GM23338 (cell line): ENCODE results near the gene TTLL8. TPM values are rescaled to one million over a fixed set of nuclear protein-coding genes. Genes with fewer than 3 reads are reported as not detected.

Experiments used
- ATAC-seq: fragments of 200-7000 bp; cut with Tn5 transposase; 3 replicates; pipeline ENCODE4 v1.9.1; 2020
- DNase-seq: peaks from one replicate; pipeline ENCODE4 v3.0.0-alpha.2; 2015; ENCODE audit warnings: low spot score
- H2AFZ ChIP-seq: fragments of 200-600 bp; sonication (generic); 2 replicates; pipeline ENCODE4 v1.8.0; 2016; ENCODE audit warnings: antibody characterized with exemption, mild to moderate bottlenecking, moderate library complexity
- H3F3A ChIP-seq: fragments of 200-600 bp; sonication (generic); replicated peaks from 2 replicates; pipeline ENCODE4 v1.8.0; 2017; ENCODE audit warnings: antibody characterized with exemption, mixed run types, low read depth
- H3K27ac ChIP-seq: fragments of 200-600 bp; sonication (generic); 2 replicates; pipeline ENCODE4 v1.6.1; 2016; ENCODE audit warnings: low read depth
- H3K27me3 ChIP-seq: fragments of 200-600 bp; sonication (generic); 2 replicates; pipeline ENCODE4 v1.8.0; 2016; ENCODE audit warnings: mild to moderate bottlenecking, mixed run types, moderate library complexity; ENCODE audit not compliant: insufficient read depth
- H3K36me3 ChIP-seq: fragments of 200-600 bp; sonication (generic); 2 replicates; pipeline ENCODE4 v1.8.0; 2016; ENCODE audit warnings: mild to moderate bottlenecking; ENCODE audit not compliant: insufficient read depth
- H3K4me1 ChIP-seq: fragments of 200-600 bp; sonication (generic); 2 replicates; pipeline ENCODE4 v1.8.0; 2016; ENCODE audit warnings: mild to moderate bottlenecking, moderate library complexity; ENCODE audit not compliant: insufficient read depth
- H3K4me2 ChIP-seq: fragments of 200-600 bp; sonication (generic); 2 replicates; pipeline ENCODE4 v1.7.1; 2017; ENCODE audit warnings: mixed run types
- H3K4me3 ChIP-seq: fragments of 200-600 bp; sonication (generic); 2 replicates; pipeline ENCODE4 v1.6.1; 2016; ENCODE audit warnings: mixed run types
- H3K79me2 ChIP-seq: fragments of 200-600 bp; sonication (generic); replicated peaks from 2 replicates; pipeline ENCODE4 v1.8.0; 2017; ENCODE audit warnings: mild to moderate bottlenecking; ENCODE audit not compliant: insufficient read depth
- H3K9me2 ChIP-seq: fragments of 200-600 bp; sonication (generic); 2 replicates; pipeline ENCODE4 v1.8.0; 2017; ENCODE audit not compliant: insufficient read depth
- H4K20me1 ChIP-seq: fragments of 200-600 bp; sonication (generic); replicated peaks from 2 replicates; pipeline ENCODE4 v1.8.0; 2017; ENCODE audit warnings: mild to moderate bottlenecking; ENCODE audit not compliant: insufficient read depth
- H3K27ac Mint-ChIP-seq: 2 replicates; pipeline ENCODE4 v1.8.0; 2020; ENCODE audit warnings: inconsistent platforms, mild to moderate bottlenecking, moderate library complexity, mixed read lengths
- H3K27me3 Mint-ChIP-seq: 3 replicates; pipeline ENCODE4 v1.8.0; 2022; ENCODE audit warnings: low read depth, mild to moderate bottlenecking, moderate library complexity, mixed read lengths, inconsistent platforms; ENCODE audit not compliant: insufficient read depth, poor library complexity
- H3K36me3 Mint-ChIP-seq: 3 replicates; pipeline ENCODE4 v1.8.0; 2021; ENCODE audit warnings: low read depth, mild to moderate bottlenecking, inconsistent platforms, moderate library complexity, mixed read lengths
- H3K4me1 Mint-ChIP-seq: 3 replicates; pipeline ENCODE4 v1.8.0; 2020; ENCODE audit warnings: mild to moderate bottlenecking, inconsistent platforms, mixed read lengths
- H3K4me3 Mint-ChIP-seq: 3 replicates; pipeline ENCODE4 v1.8.0; 2021; ENCODE audit warnings: moderate library complexity, mild to moderate bottlenecking, inconsistent platforms, mixed read lengths
- H3K9me3 Mint-ChIP-seq: 3 replicates; pipeline ENCODE4 v1.8.0; 2020; ENCODE audit warnings: moderate library complexity, mild to moderate bottlenecking, inconsistent platforms, mixed read lengths
- ETS1 ChIP-seq: IDR thresholded peaks from 2 replicates; pipeline ENCODE4 v1.6.1; 2016; ENCODE audit warnings: antibody characterized with exemption
- EZH2 ChIP-seq: fragments of 200-600 bp; sonication (generic); IDR thresholded peaks from one replicate; pipeline ENCODE4 v1.8.0; 2017; ENCODE audit warnings: antibody characterized with exemption, mild to moderate bottlenecking, low read depth; ENCODE audit not compliant: unreplicated experiment
- NANOG ChIP-seq: IDR thresholded peaks from 2 replicates; pipeline ENCODE4 v1.6.1; 2016; ENCODE audit warnings: antibody characterized with exemption, borderline replicate concordance
- ZNF114 ChIP-seq: fragments of 250-450 bp; sonication (Bioruptor Pico); IDR thresholded peaks from 2 replicates; pipeline ENCODE4 v1.5.0; 2020; ENCODE audit warnings: mild to moderate bottlenecking, moderate library complexity
- polyA plus RNA-seq: library from polyadenylated mRNA; unstranded; fragments of >200 nt; fragmentation: Nextera tagmentation; extraction: Ambion mirVana; gene quantifications from 2 replicates; pipeline ENCODE4 v1.2.1, GENCODE V29; 2016
- total RNA-seq: library from RNA; depleted of rRNA; stranded (reverse); fragments of >200 nt; shearing (Covaris generic); gene quantifications from 2 replicates; pipeline ENCODE4 v1.2.3, GENCODE V29; 2014
- TF ChIP-seq, protein P1 (sequence below): IDR thresholded peaks from one replicate; pipeline ENCODE4 v1.6.1; 2018; ENCODE audit warnings: antibody characterized with exemption; ENCODE audit not compliant: unreplicated experiment

The TTLL8 gene
- total and polyA plus RNA-seq, 2 experiments from 2014 or later = not detected

GRCh38 chr22:50022171-50022819 lies 35.8 kb downstream of the TTLL8 start:
- H3K79me2 ChIP-seq = no peaks in the 10 kb centered on the region
- H3K27me3 Mint-ChIP-seq = peaks cover 8% of the 10 kb centered on the region
- no peaks in the 10 kb centered on the region for H3K4me1 ChIP-seq
- H3K4me3 ChIP-seq = no peak overlapping the region
- no peaks in the 10 kb centered on the region for H3K36me3 ChIP-seq
- peaks cover 11% of the 10 kb centered on the region; the same call in 1 of the 2 replicates for H3K27me3 ChIP-seq
- no peak for ATAC-seq
- H2AFZ ChIP-seq = no peak overlapping the region
- H3K4me2 ChIP-seq = no peak overlapping the region
- no peaks in the 10 kb centered on the region for H3K9me3 Mint-ChIP-seq
- H3K27ac Mint-ChIP-seq = no peak overlapping the region
- TF ChIP-seq, protein P1, sequence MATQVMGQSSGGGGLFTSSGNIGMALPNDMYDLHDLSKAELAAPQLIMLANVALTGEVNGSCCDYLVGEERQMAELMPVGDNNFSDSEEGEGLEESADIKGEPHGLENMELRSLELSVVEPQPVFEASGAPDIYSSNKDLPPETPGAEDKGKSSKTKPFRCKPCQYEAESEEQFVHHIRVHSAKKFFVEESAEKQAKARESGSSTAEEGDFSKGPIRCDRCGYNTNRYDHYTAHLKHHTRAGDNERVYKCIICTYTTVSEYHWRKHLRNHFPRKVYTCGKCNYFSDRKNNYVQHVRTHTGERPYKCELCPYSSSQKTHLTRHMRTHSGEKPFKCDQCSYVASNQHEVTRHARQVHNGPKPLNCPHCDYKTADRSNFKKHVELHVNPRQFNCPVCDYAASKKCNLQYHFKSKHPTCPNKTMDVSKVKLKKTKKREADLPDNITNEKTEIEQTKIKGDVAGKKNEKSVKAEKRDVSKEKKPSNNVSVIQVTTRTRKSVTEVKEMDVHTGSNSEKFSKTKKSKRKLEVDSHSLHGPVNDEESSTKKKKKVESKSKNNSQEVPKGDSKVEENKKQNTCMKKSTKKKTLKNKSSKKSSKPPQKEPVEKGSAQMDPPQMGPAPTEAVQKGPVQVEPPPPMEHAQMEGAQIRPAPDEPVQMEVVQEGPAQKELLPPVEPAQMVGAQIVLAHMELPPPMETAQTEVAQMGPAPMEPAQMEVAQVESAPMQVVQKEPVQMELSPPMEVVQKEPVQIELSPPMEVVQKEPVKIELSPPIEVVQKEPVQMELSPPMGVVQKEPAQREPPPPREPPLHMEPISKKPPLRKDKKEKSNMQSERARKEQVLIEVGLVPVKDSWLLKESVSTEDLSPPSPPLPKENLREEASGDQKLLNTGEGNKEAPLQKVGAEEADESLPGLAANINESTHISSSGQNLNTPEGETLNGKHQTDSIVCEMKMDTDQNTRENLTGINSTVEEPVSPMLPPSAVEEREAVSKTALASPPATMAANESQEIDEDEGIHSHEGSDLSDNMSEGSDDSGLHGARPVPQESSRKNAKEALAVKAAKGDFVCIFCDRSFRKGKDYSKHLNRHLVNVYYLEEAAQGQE = no peak
- H4K20me1 ChIP-seq = no peaks in the 10 kb centered on the region
- no peak overlapping the region for H3K27ac ChIP-seq
- no peaks in the 10 kb centered on the region for H3K9me2 ChIP-seq
- no peak overlapping the region for H3K4me3 Mint-ChIP-seq
- no peak for DNase-seq
- no peaks in the 10 kb centered on the region for H3K4me1 Mint-ChIP-seq
- H3K36me3 Mint-ChIP-seq = no peaks in the 10 kb centered on the region
- no peaks in the 10 kb centered on the region for H3F3A ChIP-seq

DNA sequence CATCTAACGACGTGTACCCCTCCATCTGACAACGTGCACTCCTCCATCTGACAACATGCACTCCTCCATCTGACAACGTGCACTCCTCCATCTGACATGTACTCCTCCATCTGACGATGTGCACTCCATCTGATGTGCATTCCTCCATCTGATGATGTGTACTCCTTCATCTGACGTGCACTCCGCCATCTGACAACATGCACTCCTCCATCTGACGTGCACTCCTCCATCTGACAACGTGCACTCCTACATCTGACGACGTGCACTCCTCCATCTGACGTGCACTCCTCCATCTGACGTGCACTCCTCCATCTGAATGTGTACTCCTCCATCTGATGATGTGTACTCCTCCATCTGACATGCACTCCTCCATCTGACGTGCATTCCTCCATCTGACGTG lies 37.5 kb downstream of the TTLL8 start:
- ATAC-seq = no peak
- no peaks in the 10 kb centered on the region for H3K36me3 ChIP-seq
- Mint-ChIP-seq H3K4me1 (no peaks in the 10 kb centered on the region), H3K27ac (no peak overlapping the region), H3K4me3 (no peak overlapping the region), H3K9me3 (no peaks in the 10 kb centered on the region), H3K36me3 (no peaks in the 10 kb centered on the region), H3K27me3 (peaks cover 5% of the 10 kb centered on the region)
- no peaks in the 10 kb centered on the region for H4K20me1 ChIP-seq
- H3K27ac ChIP-seq = no peak overlapping the region
- peaks cover 19% of the 10 kb centered on the region for H3K27me3 ChIP-seq
- no peaks in the 10 kb centered on the region for H3K9me2 ChIP-seq
- DNase-seq = no peak
- H3K4me1 ChIP-seq = no peaks in the 10 kb centered on the region
- no peaks in the 10 kb centered on the region for H3K79me2 ChIP-seq
- H3K4me2 ChIP-seq = no peak overlapping the region
- H2AFZ ChIP-seq = no peak overlapping the region
- no peaks in the 10 kb centered on the region for H3F3A ChIP-seq
- H3K4me3 ChIP-seq = no peak overlapping the region
- TF ChIP-seq NANOG (no peak), ZNF114 (no peak), EZH2 (no peak)

DNA sequence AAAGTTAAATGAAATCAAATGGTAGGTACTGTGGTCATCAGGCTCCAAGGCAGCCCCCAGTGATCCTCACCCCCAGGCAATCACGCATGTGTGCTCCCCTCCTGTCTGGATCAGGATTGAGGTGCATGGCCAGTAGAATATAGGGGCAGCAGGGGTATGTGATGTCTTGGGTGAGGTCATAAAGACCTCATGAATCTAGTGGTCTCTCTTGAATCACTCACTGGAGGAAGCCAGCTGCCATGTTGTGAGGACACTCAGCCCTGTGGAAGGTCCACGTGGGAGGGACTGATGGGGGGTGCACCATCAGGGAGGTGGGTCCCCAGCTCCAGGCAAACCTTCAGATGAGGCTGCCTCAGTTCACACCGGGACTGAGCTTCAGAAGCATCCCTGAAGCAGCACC lies 38.8 kb downstream of the TTLL8 start:
- Histone ChIP-seq H3K4me1 (no peaks in the 10 kb centered on the region), H3K36me3 (no peaks in the 10 kb centered on the region), H3F3A (no peaks in the 10 kb centered on the region), H3K27me3 (peaks cover 28% of the 10 kb centered on the region), H2AFZ (no peak overlapping the region), H3K4me2 (no peak overlapping the region), H3K9me2 (no peaks in the 10 kb centered on the region), H3K27ac (no peak overlapping the region), H3K79me2 (no peaks in the 10 kb centered on the region), H4K20me1 (no peaks in the 10 kb centered on the region), H3K4me3 (no peak overlapping the region)
- no peaks in the 10 kb centered on the region for H3K9me3 Mint-ChIP-seq
- no peak for TF ChIP-seq ETS1
- H3K27ac Mint-ChIP-seq = no peak overlapping the region
- no peaks in the 10 kb centered on the region for H3K36me3 Mint-ChIP-seq
- no peaks in the 10 kb centered on the region for H3K4me1 Mint-ChIP-seq
- ATAC-seq (no peak), DNase-seq (no peak)
- H3K4me3 Mint-ChIP-seq = no peak overlapping the region
- H3K27me3 Mint-ChIP-seq = peaks cover 12% of the 10 kb centered on the region
